ENCODE data around the gene C1orf50.

C1orf50 gene

GRCh38 chr1:42759114-42759513, 7.9 kb upstream of the C1orf50 start:
- DNase-seq = no peak

GRCh38 chr1:42761567-42761966, 5.5 kb upstream of the C1orf50 start:
- no peak for DNase-seq

GRCh38 chr1:42762269-42762668, 4.8 kb upstream of the C1orf50 start:
- no peak for DNase-seq

- peak; percentile 32 for DNase-seq
These were observed 1.8 kb upstream of the C1orf50 start for GRCh38 chr1:42765269-42765668.

- DNase-seq = peak; percentile 85
These were observed 963 bp upstream of the C1orf50 start for GRCh38 chr1:42765832-42766740.

- no peak for DNase-seq
These were observed 506 bp downstream of the C1orf50 start for GRCh38 chr1:42767510-42768000.

- DNase-seq = no peak
These were observed 1.1 kb downstream of the C1orf50 start for GRCh38 chr1:42768172-42768571.

- no peak for DNase-seq
These were observed 2.8 kb downstream of the C1orf50 start for GRCh38 chr1:42769811-42770210.

- no peak for DNase-seq
These were observed 6.4 kb downstream of the C1orf50 start for GRCh38 chr1:42773420-42773819.

- no peak for DNase-seq
These were observed 8.0 kb downstream of the C1orf50 start for GRCh38 chr1:42774928-42775526.

GRCh38 chr1:42776502-42776901, 9.5 kb downstream of the C1orf50 start:
- DNase-seq = no peak

GRCh38 chr1:42777852-42778251, 10.8 kb downstream of the C1orf50 start:
- DNase-seq = peak; percentile 33

GRCh38 chr1:42779725-42780124, 12.7 kb downstream of the C1orf50 start:
- no peak for DNase-seq

- DNase-seq = no peak
These were observed 13.1 kb downstream of the C1orf50 start for GRCh38 chr1:42780176-42780575.

GRCh38 chr1:42783092-42783491, 16.0 kb downstream of the C1orf50 start:
- no peak for DNase-seq

- DNase-seq = no peak
These were observed 17.5 kb downstream of the C1orf50 start for GRCh38 chr1:42784547-42784945.

GRCh38 chr1:42784946-42785693, 18.1 kb downstream of the C1orf50 start, which contains the start of gene TMEM269:
TMEM269 (plus strand) TSS chr1:42784991; CDS start chr1:42789894, 4,903 bp downstream.
- DNase-seq = peak; percentile 18

GRCh38 chr1:42786097-42786496, 19.0 kb downstream of the C1orf50 start:
- no peak for DNase-seq

- no peak for DNase-seq
These were observed 21.0 kb downstream of the C1orf50 start for GRCh38 chr1:42788021-42788420.

- no peak for DNase-seq
These were observed 26.8 kb downstream of the C1orf50 start for GRCh38 chr1:42793824-42794223.

- DNase-seq = no peak
These were observed 30.4 kb downstream of the C1orf50 start for GRCh38 chr1:42797414-42797813.

- DNase-seq = no peak
These were observed 30.9 kb downstream of the C1orf50 start for GRCh38 chr1:42797979-42798378.
